Measurements from ENCODE around the gene ARHGEF4.

Gene ARHGEF4

DNA sequence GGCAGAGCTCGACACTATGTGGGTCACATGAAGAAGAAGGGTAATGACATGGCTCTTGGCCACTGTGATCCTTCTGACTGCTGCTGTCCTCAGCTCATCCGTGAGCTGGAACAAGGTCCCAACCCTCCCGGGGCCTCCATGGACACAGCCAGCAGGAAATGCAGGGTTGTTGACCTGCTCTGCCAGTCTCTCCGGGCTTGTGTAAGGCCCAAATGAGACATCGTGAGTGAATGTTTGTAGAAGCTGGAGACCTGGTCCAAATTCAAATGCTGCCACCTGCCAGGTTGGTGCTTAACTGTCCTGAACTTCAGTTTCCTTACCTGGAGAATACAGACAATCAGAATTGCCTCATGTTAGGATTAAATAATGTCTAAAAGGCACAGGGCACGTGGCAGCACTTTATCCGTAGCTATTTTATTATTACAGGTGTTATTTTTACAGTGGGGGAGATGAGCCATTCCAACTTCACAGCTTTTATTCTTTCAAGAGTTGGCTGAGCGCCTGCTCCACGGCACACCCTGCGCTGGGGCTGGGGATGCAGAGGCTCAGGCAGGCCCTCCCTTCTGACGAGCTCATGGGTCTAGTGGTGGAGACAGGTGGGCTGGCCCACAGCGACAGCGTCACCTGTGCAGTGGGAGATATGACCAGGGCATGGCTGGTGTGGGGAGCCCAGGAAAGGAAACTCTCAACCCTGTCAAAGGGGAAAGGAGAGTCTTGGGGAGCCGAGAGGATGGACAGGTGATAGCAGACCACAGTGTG, 15.1 kb downstream of the ARHGEF4 start:
- DNase-seq, result no peak

DNA sequence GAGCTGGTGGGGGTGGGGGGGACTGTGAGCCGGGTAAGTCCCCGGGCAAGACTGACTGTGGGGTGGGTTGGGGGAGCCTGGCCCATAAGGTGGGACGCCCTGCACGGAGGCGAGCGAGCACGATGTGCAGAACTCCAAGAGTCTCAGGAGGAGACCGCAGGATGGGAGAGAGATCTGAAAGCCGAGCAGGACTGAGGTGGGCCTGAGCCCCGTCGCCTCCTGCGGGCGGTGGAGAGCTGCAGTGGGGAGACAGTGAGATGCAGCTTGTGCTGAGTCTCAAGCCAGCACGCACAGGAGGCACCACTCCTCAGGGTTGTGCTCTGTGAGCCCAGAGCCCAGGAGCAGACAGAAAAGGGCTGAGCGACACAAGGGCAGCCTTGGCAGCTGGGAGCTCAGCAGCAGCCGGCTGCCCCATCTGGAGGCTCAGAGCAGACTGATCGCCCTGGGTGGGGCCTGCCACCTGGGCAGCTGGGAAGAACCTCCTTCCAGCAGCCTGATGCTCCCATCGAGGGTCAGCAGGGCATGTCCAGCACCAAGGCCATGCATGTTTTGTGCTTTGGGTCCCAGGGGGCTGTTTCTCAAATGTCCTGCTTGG, 15.9 kb downstream of the ARHGEF4 start:
- DNase-seq, result no peak

DNA sequence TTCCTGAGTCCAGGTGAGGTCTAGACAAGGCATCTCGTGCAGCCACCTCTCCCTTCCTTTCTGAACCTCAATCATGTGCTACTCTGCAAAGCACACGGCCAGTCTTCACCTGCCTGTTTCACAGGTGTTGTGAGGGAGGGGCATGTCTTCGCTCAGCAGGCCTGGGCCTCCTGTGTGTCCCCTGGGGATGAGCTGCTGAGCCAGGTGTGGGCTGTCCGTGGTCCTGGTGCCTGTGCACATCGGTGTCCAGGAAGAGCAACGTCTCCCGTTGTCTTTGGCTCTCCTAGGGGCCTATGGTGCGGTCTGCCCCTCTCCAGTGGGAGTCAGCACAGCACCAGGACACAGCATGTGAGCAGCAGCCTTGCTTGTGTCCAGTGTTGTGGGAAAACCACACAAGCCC, 16.7 kb downstream of the ARHGEF4 start:
- DNase-seq, result no peak

DNA sequence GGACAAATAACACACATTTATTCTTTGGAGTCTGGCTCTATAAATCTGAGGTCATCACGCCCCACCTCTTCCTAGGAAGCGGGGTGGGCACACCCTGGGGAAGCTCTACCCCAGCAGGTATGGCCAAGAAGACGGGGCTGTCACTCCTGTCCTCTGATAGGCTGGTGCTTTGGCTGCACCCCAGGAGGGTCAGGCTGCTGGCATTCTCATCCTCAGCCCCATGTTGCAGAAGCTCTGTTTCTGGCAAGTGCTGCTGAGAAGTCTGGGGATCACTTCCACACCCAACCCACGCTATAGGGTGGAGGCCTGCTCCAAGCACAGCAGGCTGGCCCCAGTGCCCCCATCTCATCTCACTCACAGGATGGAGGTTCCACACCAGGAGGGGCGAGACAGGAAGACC, 17.6 kb downstream of the ARHGEF4 start:
- no peak for DNase-seq

DNA sequence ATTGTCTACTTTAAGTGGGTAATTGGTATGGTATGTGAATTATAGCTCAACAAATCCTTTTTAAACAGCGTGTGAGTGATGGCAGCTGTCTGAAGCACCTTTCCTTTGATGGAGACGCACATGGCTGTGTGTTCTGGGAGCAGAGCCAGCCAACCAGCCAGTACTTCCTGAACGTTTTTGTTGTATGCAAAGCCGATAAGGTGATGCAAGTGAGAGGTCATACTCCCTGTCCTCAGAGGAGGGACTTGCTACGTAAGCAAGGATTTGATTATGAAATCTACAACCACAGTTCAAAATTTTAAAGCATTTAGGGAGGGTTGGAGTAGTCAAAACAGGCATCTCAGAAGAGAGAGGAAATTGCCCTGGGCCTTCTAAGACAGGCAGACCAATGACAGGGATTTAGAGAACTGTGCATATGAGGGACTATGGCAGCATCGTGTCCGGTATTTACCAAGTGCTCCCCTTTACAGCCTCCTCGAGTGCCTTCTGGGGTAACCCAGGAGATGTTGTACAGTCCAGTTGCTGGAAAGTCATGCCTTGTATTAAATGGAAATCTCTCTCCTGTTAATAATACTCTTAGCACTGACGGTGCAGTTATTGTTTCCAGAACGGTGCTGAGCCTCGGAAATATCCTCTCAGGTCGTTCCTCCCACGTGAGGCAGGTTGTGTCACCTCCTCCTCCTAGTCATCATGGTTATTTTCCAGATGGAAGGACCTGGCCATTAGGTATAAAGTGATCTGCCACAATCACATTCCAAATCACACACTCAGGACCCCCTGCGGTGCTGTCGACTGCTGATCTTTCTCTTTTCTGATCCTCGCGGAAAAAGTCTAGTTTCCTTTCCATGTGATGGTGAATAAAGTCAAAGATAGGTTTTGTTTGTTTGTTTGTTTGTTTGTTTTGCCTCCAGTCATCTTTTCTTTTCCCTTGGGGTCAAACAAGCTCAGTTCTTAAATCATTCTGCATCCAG, 28.4 kb downstream of the ARHGEF4 start:
- peak; percentile 39 to 47 for DNase-seq

DNA sequence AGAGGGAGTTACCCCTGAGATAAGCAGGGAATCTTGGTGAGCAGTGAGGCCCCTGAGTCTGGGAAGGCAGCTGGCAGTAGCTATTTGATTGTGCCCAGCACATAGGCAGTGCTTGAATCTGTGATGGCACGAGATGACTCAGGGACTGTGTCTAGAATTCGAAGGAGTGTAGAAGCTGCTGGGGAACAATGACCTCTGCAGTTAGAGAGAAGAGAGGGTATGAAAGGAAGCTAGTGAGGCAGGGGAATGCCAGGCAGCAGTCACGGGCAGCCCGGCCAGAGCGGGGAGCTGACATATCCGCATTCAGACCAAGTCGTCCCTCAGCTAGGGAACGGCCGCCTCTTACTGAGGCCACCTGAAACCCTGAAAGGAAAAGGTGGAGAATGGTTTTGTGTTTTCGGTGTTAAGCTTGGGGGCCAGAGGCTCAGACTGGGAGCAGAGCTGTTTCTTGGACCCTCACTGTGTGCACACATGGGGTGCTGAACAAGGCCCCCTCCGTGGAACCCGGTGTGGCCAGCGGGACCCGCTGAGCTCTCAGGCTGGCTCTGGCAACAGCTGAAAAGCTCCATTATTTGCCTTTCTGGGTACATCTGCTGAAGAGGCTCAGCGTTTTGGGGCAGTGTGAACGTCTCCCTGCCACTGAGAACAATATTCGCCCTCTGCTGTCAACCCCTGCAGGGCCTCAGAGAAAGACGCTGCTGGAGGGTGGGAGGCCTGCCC, 32.9 kb downstream of the ARHGEF4 start:
- DNase-seq, result no peak

DNA sequence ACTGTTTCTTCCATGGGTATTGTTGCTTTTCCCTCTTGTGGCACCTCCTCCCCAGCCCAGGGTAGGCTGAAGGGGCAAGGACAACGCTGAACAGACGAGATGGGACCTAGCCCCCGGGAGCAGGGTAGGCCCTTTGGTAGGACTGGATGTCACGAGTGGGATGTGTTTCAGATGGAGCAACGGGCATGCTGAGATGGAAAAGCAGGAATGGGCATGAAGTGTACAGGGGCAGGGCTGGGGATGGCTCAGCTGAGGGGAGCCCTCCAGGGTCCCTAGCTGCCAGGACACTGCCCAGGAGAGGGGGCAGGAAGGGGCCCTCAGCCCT, 33.4 kb downstream of the ARHGEF4 start:
- no peak for DNase-seq

DNA sequence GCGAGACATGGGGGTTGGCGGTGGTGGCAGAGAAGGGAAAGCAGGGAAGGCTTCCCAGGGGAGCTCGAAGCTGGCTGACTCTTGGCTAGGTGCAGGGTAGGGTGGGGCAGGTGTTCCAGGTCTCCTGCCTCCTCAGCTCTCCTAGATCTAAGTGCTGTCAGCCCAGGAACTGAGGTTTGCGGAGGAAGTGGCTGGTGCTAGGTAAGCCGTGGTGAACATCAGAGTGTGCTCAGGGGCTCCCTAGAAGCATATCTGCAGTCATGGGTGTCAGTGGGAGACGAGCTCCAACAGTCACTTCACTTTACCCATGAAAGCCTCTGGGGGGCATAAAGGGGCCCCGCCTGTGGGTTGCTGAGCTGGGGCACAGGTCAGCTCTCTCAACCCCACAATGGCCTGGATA, 34.1 kb downstream of the ARHGEF4 start:
- no peak for DNase-seq

DNA sequence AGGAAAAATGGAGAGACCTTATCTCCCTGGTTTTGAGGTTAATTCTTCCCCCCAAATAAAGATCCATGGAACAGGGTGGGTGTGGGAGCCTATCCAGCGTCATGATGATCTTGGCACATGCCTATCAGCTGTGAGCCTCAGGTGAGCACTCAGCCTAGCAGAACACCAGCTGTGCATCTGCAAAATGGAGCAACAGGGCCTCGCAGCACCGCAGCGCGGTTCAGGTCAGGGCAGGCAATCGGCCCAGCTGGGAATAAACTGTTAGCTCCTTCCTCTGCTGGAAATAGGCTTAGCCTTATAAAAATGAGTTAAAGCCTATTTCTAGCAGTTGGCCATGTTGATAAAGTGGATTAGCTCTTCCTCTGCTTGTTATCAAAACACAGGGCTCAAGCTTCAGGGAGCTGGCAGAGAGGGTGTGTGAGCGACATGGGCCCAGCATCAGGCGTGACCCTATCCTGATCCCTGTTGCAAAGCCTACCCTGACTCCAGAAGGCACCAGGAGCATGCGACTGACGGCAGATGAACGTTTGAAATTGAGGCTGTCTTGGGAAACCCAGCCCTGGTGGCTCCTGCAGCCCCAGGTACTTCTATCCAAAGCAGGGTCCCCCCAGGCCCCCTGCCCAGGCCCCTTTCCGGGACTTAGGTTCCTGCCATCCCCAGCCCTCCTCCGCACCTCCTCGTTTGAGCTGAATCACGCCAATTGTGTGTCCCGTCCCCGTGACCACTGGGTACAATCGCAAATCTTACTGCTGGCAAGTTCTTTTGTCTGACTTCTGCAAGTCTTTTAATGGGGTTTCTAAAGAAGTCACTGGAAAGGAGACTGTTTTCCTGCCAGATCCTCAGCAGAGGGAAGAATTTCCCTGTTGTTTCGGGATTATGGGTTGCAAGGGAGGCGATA, 35.4 kb downstream of the ARHGEF4 start:
- no peak for DNase-seq

DNA sequence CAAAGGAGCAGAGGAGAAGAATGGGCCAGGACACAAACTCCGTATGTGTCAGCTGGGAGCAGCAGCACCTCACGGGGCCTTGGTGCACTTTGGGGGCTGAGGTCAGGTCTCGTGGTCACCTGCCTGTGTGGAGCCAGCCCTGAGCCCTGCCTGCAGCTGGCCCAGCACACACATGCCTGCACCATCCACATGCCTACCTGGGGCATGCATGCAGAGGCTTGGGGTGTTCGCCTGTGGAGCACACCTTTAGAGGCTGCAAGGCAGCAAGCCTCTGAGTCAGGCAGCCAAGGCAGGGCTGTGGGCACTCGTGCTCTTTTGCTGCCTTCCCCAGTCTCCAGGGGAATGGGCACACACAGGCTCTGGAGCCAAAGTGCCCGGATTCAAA, 36.0 kb downstream of the ARHGEF4 start:
- DNase-seq, result no peak

DNA sequence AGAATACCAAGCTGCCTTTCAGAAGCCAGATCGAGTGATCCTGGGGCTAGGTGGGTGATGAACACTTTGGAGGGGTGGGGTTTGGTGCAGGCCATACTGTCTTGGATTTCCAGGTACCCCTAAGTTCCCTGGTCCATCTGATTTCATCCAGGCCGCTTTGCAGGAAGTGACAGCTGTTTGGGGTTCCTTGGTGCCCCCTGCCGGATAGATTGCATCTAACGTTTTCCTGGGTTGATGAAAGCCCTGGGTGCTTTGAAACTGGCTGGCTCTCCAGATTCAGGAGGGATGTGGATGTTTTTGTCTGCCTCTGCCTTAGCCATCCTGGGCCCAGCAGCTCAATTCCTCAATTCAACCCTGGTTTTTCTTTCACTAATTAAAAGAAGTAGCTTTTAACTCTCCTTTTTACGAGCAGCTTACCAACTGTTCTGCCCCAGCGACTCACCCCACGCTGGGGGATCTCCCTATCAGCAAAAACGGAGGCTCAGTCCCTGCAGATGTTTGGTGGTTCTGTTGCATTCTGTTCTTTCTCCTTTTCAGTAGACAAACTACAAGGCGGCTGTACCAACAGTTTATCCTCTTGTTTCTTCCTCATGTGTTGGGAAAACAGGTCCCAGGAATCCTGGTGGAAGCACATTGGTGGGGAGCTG, 37.1 kb downstream of the ARHGEF4 start:
- peak; percentile 49 to 72 for DNase-seq

DNA sequence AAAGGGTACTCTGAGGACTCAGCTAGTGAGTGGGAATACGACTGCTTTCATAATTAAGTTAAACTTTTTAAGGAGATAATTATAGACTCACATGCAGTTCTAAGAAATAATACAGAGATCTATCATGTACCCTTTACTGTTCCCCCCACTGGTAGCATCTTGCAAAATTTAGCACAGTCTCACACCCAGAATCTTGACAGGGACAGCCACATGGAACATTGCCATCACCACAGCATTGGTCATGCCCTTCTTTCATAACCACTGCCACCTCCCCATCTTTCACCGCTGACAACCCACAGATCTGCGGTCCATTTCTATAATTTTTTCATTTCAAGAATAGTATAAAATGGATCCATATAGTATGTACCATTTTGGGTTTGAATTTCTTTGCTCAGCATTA, 37.8 kb downstream of the ARHGEF4 start:
- DNase-seq, result no peak

DNA sequence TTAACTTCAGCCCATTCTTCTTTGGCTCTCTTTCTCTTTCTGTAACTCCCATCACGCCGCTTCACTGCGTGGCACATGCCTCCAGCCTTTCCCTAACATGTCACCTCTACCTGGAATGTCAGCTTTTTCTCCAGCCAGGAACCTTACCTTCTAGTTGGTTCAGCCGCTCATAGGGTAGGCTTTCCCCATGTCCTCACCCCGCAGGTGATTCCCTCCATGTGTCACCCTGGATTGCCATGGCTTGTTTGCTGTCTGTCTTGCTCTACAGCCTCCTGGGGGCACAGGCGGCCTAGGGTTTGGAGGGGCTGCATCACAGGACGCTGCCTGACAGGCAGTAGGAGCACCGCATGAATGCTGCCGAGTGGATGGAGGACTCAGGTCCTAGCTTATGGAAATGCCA, 39.2 kb downstream of the ARHGEF4 start:
- no peak for DNase-seq

DNA sequence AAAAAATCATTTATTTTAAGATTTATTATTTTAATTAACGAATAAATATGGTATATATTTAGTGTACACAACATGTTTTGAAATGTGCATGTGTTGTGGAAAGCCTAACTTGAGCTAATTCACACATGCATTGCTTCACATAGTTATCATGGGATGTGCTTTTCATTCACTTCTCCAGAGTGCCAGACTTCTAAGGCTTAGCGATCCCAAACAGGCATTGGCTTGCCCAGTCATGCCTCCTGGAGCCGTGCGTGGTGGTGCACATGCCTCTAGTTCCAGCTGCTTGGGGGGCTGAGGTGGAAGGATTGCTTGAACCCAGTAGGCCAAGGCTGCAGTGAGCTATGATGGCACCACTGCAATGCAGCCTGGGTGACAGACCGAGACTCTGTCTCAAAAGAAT, 40.5 kb downstream of the ARHGEF4 start:
- DNase-seq, result no peak

DNA sequence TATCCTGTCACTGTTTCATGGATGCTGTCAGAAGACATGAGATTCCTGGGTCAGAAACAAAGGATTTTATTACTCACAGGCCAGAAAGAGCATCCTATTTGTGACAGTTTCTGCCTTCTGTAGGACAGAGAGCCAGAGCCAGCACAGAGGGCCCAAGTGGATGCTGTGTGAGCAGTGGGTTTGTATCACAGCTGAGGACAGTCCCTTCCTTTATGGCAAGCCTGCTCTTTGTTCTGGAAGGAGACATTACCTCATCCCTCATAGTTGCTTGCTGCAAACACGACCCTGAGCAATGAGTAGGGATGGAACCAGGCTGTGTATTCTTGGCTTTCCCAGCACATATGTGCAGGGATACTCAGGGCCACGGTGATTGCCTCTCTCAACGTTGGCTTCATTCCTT, 41.6 kb downstream of the ARHGEF4 start:
- DNase-seq, result no peak

DNA sequence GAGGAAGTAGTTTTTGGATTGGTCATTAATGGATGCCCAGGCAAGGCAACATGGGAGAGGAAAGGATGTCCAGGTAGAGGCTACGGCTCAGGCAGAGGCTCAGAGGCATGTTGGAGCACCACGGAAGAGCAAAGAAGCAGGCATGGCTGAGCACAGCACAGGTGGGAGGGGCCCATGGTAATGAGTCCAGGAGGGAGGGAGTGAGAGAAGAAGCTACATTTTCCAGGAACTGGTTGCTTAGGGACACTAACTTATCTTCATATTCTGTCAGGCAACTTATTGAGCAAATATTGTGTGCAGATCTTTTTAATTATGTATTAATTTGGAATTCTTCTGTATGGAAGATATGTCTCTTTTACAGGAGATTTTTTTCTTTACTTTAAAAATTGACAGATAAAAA, 42.2 kb downstream of the ARHGEF4 start:
- no peak for DNase-seq

DNA sequence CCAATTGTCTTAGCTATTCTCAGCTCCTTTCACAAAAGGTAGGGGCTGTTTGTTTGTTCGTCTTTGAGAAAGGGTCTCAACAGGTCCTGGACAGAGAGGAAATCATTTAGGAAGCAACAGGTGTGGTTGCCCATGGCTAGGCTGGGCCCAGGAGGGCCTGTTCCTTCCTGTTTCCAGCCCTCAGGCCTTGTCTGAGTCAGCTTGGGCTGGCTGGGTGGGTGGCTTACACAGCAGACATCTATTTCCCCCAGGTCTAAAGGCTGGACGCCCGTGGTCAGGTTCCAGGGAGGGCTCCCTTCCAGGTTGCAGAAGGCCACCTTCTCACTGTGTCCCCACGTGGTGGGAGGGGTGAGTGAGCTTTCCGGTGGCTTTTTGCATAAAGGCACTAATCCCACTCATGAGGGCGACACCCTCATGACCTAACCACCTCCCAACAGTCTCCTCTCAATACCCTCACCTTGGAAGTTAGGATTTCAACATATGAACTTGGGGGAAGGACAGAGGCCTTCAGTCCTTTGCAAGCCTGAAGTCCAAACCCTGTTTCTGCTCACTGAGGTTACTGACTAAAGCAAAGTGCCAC, 45.5 kb downstream of the ARHGEF4 start:
- DNase-seq, result no peak

DNA sequence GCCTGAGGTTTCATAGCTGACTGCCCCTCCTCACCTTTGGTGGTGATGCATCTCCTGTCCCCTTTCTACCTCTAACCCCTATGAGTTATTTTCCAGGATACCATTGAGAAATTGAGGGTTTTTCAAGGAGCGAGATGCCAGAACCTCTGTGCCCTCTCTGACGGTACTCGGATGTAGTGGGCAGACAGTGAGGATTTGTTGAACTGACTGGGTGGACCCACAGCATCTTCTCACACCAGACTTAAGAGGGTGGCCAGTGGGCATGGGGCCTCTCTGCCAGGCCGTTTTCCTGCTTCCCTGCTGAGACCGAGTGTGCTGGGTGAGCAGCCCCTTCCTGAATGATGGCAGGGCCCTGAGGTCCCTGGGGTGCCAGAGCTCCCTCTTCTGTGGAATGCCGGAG, 46.3 kb downstream of the ARHGEF4 start:
- DNase-seq, result no peak

DNA sequence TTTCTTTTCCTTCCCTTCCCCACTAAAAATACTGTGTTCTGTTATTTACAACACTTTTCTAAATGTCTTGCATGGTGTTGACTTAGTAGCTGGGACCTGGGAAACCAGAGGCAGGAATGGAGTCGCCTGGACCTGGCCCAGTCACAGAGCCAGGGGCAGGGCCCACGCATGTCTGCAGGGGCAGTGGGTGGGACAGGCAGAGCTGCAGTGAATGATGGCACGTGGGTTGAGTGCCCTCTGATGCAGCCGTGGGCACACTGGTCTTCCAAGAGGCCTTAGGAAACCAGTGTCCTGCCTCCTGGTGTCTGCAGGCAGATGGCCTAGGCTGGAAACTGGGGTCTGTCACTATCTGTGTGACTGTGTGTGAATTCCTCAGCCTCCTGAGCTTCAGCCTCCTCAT, 46.8 kb downstream of the ARHGEF4 start:
- DNase-seq, result no peak

DNA sequence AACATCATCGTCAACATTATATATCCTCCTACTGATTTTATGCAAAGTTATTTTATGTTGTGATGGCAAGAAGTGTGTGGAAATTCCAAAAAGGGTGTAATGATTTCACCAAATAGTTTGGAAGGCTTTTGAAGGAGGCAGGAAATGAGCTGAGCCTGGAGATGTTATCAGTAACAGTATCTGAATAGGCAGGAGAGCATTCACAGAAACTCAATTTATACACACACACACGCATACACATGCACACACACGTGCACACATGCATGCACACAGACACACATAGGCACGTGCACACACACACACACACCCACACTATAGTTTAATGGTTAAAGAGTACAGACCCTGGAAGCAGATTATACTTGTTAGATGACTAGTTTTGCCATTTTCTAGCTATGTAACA, 47.3 kb downstream of the ARHGEF4 start:
- DNase-seq, result no peak

DNA sequence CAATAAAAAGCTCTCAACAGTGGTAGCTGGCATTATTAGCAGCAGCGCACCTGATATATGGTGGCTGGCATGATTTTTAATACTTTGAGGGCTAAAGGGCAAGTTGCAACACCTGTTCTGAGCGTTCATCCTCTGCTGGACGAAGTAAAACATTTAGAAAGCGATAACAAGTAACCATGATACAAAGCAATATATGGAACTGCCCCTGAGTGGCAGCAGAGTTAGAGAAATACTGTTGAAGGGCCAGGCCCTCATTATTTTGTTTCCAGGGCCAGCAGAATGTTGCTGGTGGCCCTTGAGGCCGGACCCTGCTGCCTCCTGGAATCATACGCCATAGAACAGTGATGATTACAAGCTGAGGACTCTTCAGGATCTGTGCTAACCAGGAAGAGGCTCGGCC, 47.8 kb downstream of the ARHGEF4 start:
- DNase-seq, result no peak
